Ascending aorta (tissue), 2 donors: ENCODE measurements around the gene MFNG. TPM values are rescaled to one million over a fixed set of nuclear protein-coding genes. Genes with fewer than 3 reads are reported as not detected.

Experiments
- DNase-seq, 2 donors: peaks; one replicate each; pipeline ENCODE4 v3.0.0-alpha.2; 2019; ENCODE audit warnings: low spot score in 2 of 2
- H3K27ac ChIP-seq, 2 donors: fragments of 200-600 bp; sonication (generic); one replicate each; pipeline ENCODE4 v1.5.1; 2016 to 2017; ENCODE audit warnings: mild to moderate bottlenecking in 1 of 2
- H3K27me3 ChIP-seq: fragments of 200-600 bp; sonication (generic); one replicate; pipeline ENCODE4 v1.5.1; 2017
- H3K36me3 ChIP-seq, 2 donors: fragments of 200-600 bp; sonication (generic); one replicate each; pipeline ENCODE4 v1.5.1; 2016
- H3K4me1 ChIP-seq, 2 donors: fragments of 200-600 bp; sonication (generic); one replicate each; pipeline ENCODE4 v1.5.1; 2016 to 2017; ENCODE audit warnings: mild to moderate bottlenecking in 1 of 2
- H3K4me3 ChIP-seq, 2 donors: fragments of 200-600 bp; sonication (generic); one replicate each; pipeline ENCODE4 v1.5.1; 2016 to 2017; ENCODE audit warnings: mild to moderate bottlenecking in 1 of 2
- H3K9me3 ChIP-seq, 2 donors: fragments of 200-600 bp; sonication (generic); one replicate each; pipeline ENCODE4 v1.5.1; 2016
- CTCF ChIP-seq, 3 experiments: fragments of 200-600 bp in 2 of 3; fragments of 450-650 bp in 1 of 3; sonication (generic) in 2 of 3; IDR thresholded peaks; one replicate each; pipeline ENCODE4 v1.5.1; 2016 to 2019; ENCODE audit warnings: antibody characterized with exemption in 3 of 3, mild to moderate bottlenecking in 1 of 3, moderate library complexity in 1 of 3
- intact Hi-C: fragments of 100-400 bp; cut with DNase I; formaldehyde crosslinking; loops from one replicate; pipeline ENCODE4 v1.15.1; 2023
- total RNA-seq: library from RNA; depleted of rRNA; stranded (reverse); fragments of >200 nt; gene quantifications from one replicate; pipeline ENCODE4 v1.1.0, GENCODE V29; 2016

The MFNG gene
- total RNA-seq, 1 donor from 2014 or later = 101 TPM

DNA sequence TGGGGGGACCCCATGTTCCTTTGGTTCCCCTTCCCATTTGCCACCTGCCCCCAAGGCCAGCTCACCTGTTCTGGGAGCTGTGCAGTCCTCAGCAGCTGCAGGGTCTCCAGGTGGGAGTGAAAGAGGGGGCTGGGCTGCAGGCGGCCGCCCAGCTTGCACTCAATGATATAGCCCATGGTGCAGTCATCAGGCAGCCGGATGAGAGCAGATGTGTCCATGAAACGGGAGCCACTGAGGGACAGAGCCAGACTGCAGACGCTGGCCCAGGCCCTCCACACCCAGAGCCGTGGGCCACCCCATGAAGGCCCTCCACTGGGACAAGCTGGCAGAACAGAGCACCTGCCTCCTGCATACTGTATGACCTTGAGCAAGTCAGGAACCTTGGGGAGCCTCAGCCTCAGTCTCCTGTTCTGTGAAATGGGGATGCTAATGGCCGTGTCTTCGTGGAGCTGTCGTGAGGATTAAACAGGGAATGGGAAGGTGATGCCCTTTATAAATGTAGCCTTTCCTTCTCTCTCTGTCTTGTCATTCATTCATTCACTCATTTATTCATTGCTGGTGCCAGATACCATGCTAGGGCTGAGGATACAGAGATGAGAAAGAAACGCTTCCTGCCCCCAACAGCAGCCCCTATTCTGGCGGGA is 11.6 kb downstream of the MFNG start:
- no peaks in the 10 kb centered on the region for H3K9me3 ChIP-seq
- DNase-seq = no peak
- H3K36me3 ChIP-seq = no peaks in the 10 kb centered on the region
- H3K27me3 ChIP-seq = no peaks in the 10 kb centered on the region
- H3K4me3 ChIP-seq = no peak overlapping the region
- intact Hi-C loops = no loop called here
- no peak for TF ChIP-seq CTCF (IDR thresholded peaks at IDR 0.05)
- no peaks in the 10 kb centered on the region for H3K4me1 ChIP-seq
- no peak overlapping the region for H3K27ac ChIP-seq

DNA sequence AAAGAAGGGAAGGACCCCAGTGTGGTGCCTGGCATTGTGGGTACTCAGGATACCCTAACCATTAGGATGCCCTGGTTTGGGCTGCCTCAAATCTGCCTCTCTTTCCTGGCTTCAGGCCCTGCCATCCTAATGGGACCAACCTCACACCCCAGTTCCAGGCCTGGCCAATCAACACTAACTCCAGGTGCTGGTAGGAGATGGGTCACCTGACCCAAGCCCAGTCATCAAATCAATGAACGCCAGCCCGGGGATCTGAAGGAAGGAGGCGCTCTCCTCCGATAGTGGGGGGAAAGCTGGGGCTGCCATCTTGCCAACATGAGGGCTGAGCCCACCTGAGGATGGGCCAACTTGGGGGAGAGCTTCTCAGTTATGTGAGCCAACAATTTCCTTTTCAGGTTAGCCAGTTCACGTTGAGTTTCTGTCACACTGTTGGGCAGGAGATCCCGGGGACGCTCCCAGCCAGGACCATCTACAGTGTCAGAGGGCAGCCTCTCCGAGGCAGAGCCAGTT is 12.7 kb downstream of the MFNG start:
- H3K9me3 ChIP-seq = no peaks in the 10 kb centered on the region
- H3K4me3 ChIP-seq = no peak overlapping the region
- H3K4me1 ChIP-seq = no peaks in the 10 kb centered on the region
- no peak for TF ChIP-seq CTCF (IDR thresholded peaks at IDR 0.05)
- H3K27me3 ChIP-seq = no peaks in the 10 kb centered on the region
- intact Hi-C loops = no loop called here
- DNase-seq = no peak
- no peak overlapping the region for H3K27ac ChIP-seq
- no peaks in the 10 kb centered on the region for H3K36me3 ChIP-seq

DNA sequence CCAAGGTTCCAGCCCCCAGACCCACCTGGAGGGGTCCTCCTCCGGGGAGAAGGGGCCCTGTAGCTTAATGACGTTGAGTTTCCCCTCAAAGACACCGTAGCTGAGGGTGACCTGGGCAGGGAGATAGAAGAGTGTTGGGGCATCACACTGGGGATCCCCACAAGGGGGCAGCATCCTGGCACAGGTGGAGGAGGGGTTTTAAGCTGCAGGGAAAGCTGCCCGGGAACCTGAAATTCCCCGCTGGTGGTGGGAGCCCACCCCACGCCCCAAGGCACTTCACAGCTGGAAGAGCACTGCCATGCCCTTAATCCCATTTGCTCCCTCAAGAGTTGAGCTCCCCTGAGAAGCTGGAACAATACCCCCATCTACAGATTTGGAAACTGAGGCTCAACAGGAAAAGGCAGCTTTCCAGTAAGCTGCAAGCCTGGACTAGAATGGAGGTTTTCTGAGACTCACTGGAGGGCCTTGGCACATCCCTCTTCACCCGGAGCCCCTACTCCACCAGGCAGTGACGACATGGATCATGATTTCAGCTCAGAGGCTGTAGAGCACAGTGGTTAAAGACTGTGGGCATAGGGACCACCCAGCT is 13.7 kb downstream of the MFNG start:
- no peak overlapping the region for H3K27ac ChIP-seq
- intact Hi-C loops = no loop called here
- peak in 1 of 3 experiments; percentile 13 for TF ChIP-seq CTCF (IDR thresholded peaks at IDR 0.05)
- H3K4me3 ChIP-seq = no peak overlapping the region
- no peaks in the 10 kb centered on the region for H3K9me3 ChIP-seq
- no peaks in the 10 kb centered on the region for H3K4me1 ChIP-seq
- no peaks in the 10 kb centered on the region for H3K36me3 ChIP-seq
- H3K27me3 ChIP-seq = no peaks in the 10 kb centered on the region
- no peak for DNase-seq

GRCh38 chr22:37471727-37472417 is 14.3 kb downstream of the MFNG start:
- H3K27ac ChIP-seq = no peak overlapping the region
- H3K9me3 ChIP-seq = no peaks in the 10 kb centered on the region
- intact Hi-C loops = no loop called here
- no peaks in the 10 kb centered on the region for H3K27me3 ChIP-seq
- no peaks in the 10 kb centered on the region for H3K36me3 ChIP-seq
- no peak for DNase-seq
- no peaks in the 10 kb centered on the region for H3K4me1 ChIP-seq
- TF ChIP-seq CTCF (IDR thresholded peaks at IDR 0.05) = no peak
- H3K4me3 ChIP-seq = no peak overlapping the region

- no peak overlapping the region for H3K4me3 ChIP-seq
- no peaks in the 10 kb centered on the region for H3K9me3 ChIP-seq
- intact Hi-C loops = no loop called here
- H3K4me1 ChIP-seq = no peaks in the 10 kb centered on the region
- H3K27ac ChIP-seq = no peak overlapping the region
- DNase-seq = no peak
- TF ChIP-seq CTCF (IDR thresholded peaks at IDR 0.05) = no peak
- H3K36me3 ChIP-seq = no peaks in the 10 kb centered on the region
- no peaks in the 10 kb centered on the region for H3K27me3 ChIP-seq
Observed at GRCh38 chr22:37470087-37470445, 16.1 kb downstream of the MFNG start.
